GM12801 (cell line): ENCODE data around the gene NAP1L5.

Source experiments
- CTCF ChIP-seq: IDR thresholded peaks from one replicate; pipeline ENCODE4 v1.5.1; 2011; ENCODE audit warnings: control low read depth; ENCODE audit not compliant: insufficient read length; ENCODE audit errors: extremely low read depth

Gene NAP1L5

GRCh38 chr4:88731381-88731780 lies 33.8 kb upstream of the NAP1L5 start:
- TF ChIP-seq CTCF: no peak

- TF ChIP-seq CTCF: no peak
Measured at GRCh38 chr4:88730811-88731210, 33.2 kb upstream of the NAP1L5 start.

- no peak for TF ChIP-seq CTCF
Measured at GRCh38 chr4:88729146-88729760, 31.6 kb upstream of the NAP1L5 start.

- no peak for TF ChIP-seq CTCF
Measured at GRCh38 chr4:88728146-88728545, 30.5 kb upstream of the NAP1L5 start.

GRCh38 chr4:88725986-88726385 lies 28.4 kb upstream of the NAP1L5 start:
- no peak for TF ChIP-seq CTCF

GRCh38 chr4:88725143-88725542 lies 27.5 kb upstream of the NAP1L5 start:
- TF ChIP-seq CTCF: no peak

GRCh38 chr4:88724406-88724805 lies 26.8 kb upstream of the NAP1L5 start:
- no peak for TF ChIP-seq CTCF

- no peak for TF ChIP-seq CTCF
Measured at GRCh38 chr4:88722828-88723227, 25.2 kb upstream of the NAP1L5 start.
